ENCODE results near the gene GPR27. TPM values are rescaled to one million over a fixed set of nuclear protein-coding genes. Genes with fewer than 3 reads are reported as not detected.

GPR27 gene
- total and polyA plus RNA-seq, 8 donors: 0.83 to 6.4 (median 1.8) TPM

DNA sequence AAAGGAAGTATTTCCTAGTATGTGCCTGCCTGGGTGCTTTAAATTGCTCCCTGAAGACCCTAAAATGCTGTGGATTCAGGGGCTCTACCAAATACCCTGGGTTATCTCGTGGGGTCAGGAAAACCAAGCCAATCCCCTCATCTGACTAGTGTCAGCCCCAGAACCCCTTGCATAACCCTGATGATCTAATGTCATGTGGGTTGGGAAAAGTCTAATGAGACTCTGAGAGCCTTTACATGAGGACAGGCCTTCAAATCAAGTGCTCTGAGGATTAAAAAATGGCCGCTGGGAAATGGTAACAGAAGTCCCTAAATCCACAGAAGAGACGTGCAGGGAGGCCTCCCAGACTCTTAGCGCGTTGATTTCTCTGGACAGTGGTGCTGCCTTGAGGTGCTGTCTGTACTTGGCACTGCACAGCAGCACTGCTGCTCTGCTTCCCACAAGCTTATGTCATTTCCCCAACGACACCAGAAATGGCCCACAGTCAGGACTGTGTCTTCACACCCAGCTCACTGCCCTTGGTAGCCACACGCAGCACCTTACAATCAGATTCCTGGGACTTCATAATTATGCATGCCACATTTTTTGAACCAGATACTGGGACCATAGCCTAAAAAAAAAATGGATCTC, 45.1 kb upstream of the GPR27 start:
- H3K4me1 ChIP-seq: peaks cover 6 to 27% (median 17%) of the 10 kb centered on the region in 3 donors
- peak overlapping the region in 3 of 4 donors; percentile 1 to 59 (median 56) for H3K27ac ChIP-seq
- no peaks in the 10 kb centered on the region for H3K36me3 ChIP-seq
- DNase-seq (peak; percentile 66 to 82 (median 80)), FAIRE-seq (no peak), ATAC-seq (peak; percentile 82 to 89 (median 87))
- intact Hi-C loops (cut with DNase I): no loop called here
- no peak for TF ChIP-seq CTCF (IDR thresholded peaks at IDR 0.05)
- 38 to 42% methylated on average over 7 of the region's 7 CpGs for WGBS, 2 donors
- H3K9me3 ChIP-seq: no peaks in the 10 kb centered on the region
- H3K4me3 ChIP-seq: no peak overlapping the region
- H3K27me3 ChIP-seq: no peaks in the 10 kb centered on the region

- intact Hi-C loops (cut with DNase I): loop anchor here in 1 of 3 donors (10.0 kb wide), 1 partner anchor 165 kb away; no protein-coding TSS in a partner anchor
- H3K27me3 ChIP-seq: no peaks in the 10 kb centered on the region
- H3K36me3 ChIP-seq: no peaks in the 10 kb centered on the region
- peaks cover 6 to 32% (median 17%) of the 10 kb centered on the region in 3 donors for H3K4me1 ChIP-seq
- TF ChIP-seq CTCF (IDR thresholded peaks at IDR 0.05): no peak
- H3K4me3 ChIP-seq: no peak overlapping the region
- peak in 4 of 6 donors; percentile 39 to 61 (median 42) for DNase-seq
- no peak for FAIRE-seq
- H3K9me3 ChIP-seq: no peaks in the 10 kb centered on the region
- ATAC-seq: peak; percentile 22 to 71 (median 60)
- WGBS, 2 donors: 63 to 64% methylated on average over 9 of the region's 9 CpGs
- H3K27ac ChIP-seq: peak overlapping the region in 1 of 4 donors; percentile 38
These were observed 43.6 kb upstream of the GPR27 start for GRCh38 chr3:71709908-71710511.

DNA sequence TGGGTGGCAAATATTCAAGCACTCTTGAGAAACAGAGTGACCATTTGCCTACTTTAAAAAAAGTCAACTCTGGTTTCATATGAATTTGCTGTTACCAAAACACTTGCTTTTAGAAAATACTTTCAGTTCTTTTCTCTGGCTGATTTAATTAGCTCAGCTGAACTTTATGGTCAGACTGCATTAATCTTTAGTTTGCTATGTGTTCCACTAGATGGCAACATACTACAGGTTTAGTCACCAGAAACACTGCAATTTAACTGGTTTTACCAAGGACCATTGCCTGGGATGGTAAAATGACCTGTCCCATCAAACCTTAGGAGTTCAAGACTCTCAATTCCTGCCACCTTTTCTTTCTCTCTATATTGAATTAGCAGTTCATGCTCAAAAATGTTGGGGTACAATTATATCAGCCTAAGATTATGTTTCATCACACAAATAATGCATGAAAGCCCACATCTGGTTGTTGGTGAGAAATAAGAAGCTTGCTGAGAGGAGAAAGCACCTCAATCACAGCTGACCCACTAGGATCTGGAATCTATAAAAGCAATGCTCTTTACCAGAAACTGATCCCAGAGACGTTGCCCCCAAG, 42.7 kb upstream of the GPR27 start:
- intact Hi-C loops (cut with DNase I): loop anchor here in 1 of 3 donors (10.0 kb wide), 1 partner anchor 164 kb away; no protein-coding TSS in a partner anchor
- WGBS, 2 donors: 10 to 23% methylated on average over 1 of the region's 1 CpG
- Histone ChIP-seq H3K27ac (no peak overlapping the region), H3K9me3 (no peaks in the 10 kb centered on the region), H3K36me3 (no peaks in the 10 kb centered on the region), H3K27me3 (no peaks in the 10 kb centered on the region), H3K4me3 (no peak overlapping the region), H3K4me1 (peaks cover 6 to 32% (median 17%) of the 10 kb centered on the region in 3 donors)
- no peak for DNase-seq
- peak in 3 of 4 donors; percentile 37 to 62 (median 47) for TF ChIP-seq CTCF (IDR thresholded peaks at IDR 0.05)
- ATAC-seq: peak; percentile 55 to 82 (median 74)
- peak; percentile 93 for FAIRE-seq

DNA sequence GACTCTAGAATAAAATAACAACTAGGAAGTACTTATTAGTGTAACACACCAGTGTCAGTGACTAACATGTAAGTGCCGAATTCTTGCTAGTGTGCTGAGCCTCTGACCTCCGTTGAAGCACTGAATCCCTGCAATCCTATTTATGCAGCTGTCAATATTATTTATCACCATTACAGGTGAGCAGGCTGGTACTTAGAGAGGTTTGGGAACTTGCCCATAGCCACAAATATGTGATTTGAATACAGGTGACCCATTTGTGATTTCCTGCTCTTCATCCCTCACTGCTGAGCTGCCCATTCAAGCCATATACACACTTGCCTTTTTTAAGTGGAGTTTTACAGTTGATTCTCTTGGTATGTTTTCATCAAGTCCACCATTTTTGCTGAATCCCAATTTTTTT, 40.6 kb upstream of the GPR27 start:
- Histone ChIP-seq H3K36me3 (no peaks in the 10 kb centered on the region), H3K4me1 (peaks cover 6 to 30% (median 15%) of the 10 kb centered on the region in 3 donors), H3K27ac (no peak overlapping the region), H3K4me3 (no peak overlapping the region), H3K9me3 (no peaks in the 10 kb centered on the region), H3K27me3 (no peaks in the 10 kb centered on the region)
- intact Hi-C loops (cut with DNase I): loop anchor here in 1 of 3 donors (10.0 kb wide), 1 partner anchor 162 kb away; no protein-coding TSS in a partner anchor
- no peak for TF ChIP-seq CTCF (IDR thresholded peaks at IDR 0.05)
- ATAC-seq (no peak), DNase-seq (no peak), FAIRE-seq (no peak)
- WGBS, 2 donors: 42 to 46% methylated on average over 2 of the region's 2 CpGs

All from pancreas (tissue), 10 donors.